Measurements from ENCODE around the gene BACH2.

- no peak for TF ChIP-seq EZH2 (IDR thresholded peaks at IDR 0.05; ENCODE audit: low read length, missing control alignments)
- TF ChIP-seq CTCF (conservative IDR thresholded peaks at IDR 0.05 in 1 of 2, IDR thresholded peaks at IDR 0.05 in 1 of 2; ENCODE audit: low read depth in 1 of 2, low read length in 2 of 2), result no peak
Measured at GRCh38 chr6:90311569-90311968, 14.9 kb upstream of the BACH2 start.

Data from fibroblast of lung (primary cell).